H54 (cell line): Measurements from ENCODE around the gene BGN.

Experiments used
- DNase-seq: peaks from one replicate; pipeline ENCODE4 v3.0.0; 2011; ENCODE audit warnings: low spot score, mixed read lengths; ENCODE audit not compliant: insufficient read length
- FAIRE-seq: peaks from 3 replicates; lab custom pipeline; 2011; peaks lifted over from hg19 to GRCh38; lab: Jason Lieb, UNC
- POLR2A ChIP-seq: IDR thresholded peaks from 2 replicates; pipeline ENCODE4 v1.6.1; 2011; ENCODE audit warnings: low read depth, mild to moderate bottlenecking, low read length

BGN gene

DNA sequence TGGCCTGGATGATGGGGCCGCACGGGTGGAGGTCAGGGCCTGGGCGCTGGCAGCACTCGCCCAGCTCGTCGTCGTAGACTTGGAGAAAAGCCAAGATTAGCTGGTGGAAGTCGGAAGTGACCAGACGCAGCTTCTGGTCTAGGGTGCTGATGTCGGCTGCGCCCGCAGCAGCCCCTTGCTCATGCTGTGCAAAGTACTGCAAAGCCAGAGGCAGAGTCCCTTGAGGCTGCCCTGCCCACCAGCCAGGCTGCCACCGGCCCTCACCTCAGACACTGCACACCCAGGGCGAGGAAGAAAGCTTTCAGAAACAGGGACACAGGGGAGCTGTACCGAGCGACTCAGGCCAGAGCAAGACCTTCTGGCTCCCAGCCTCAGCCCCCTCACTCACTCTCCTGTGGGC, 39.2 kb upstream of the BGN start:
- TF ChIP-seq POLR2A = no peak
- no peak for DNase-seq
- no peak for FAIRE-seq

- DNase-seq (no peak), FAIRE-seq (no peak)
- no peak for TF ChIP-seq POLR2A
Observed at GRCh38 chrX:153456161-153456560, 38.6 kb upstream of the BGN start.

DNA sequence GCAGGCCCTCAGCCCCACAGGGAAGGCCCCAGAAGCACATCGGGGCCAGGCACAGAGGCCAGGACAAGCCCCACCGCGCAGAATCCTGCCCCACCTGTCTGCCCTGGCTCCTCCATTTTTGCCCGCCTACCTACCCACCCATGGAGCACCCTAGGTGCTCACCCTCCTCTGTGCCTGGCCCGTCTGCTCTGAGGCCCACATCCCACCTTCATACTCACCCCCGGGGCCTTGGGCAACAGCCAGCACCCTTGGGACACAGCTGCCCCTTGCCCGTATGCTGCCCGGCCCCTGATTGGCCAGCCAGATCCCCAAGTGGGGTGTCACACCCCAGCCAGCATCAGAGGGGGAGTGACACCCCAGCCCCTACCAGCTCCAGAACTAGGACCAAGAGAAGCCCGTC, 38.1 kb upstream of the BGN start:
- FAIRE-seq (no peak), DNase-seq (no peak)
- no peak for TF ChIP-seq POLR2A

GRCh38 chrX:153457136-153457825, 37.5 kb upstream of the BGN start:
- FAIRE-seq (no peak), DNase-seq (no peak)
- no peak for TF ChIP-seq POLR2A

DNA sequence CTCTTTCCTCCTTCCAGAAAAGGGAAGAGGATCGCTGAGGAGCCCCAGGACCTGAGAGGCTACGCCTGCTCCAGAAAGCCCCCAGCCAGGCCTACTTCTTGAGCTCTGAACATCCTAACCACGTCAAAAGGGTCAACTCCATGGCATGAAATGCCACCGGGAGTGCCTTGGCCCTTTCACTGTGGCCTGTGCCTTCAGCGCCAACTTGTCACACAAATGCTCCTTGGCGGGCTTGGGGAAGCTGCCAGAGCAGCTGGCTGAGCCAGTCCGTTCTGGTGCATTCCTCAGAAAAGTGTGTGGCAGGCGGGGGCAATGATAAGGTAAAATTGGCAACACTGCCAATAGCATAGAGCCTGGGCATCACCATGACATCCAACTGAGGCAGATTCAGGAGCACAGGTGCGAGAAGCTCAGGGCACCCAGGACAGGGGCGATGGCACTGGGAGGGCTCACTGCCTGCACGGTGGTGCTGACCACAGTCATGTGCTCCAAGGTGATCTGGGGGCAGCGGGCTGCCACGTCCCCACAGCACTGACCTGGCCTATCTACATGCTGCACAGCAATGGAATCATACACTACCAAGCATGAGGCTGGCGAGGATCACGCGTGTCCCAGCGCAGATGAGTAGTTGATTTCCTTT, 36.8 kb upstream of the BGN start:
- FAIRE-seq (no peak), DNase-seq (no peak)
- TF ChIP-seq POLR2A = no peak

GRCh38 chrX:153458476-153458875, 36.3 kb upstream of the BGN start:
- FAIRE-seq = no peak
- DNase-seq = no peak
- no peak for TF ChIP-seq POLR2A

DNA sequence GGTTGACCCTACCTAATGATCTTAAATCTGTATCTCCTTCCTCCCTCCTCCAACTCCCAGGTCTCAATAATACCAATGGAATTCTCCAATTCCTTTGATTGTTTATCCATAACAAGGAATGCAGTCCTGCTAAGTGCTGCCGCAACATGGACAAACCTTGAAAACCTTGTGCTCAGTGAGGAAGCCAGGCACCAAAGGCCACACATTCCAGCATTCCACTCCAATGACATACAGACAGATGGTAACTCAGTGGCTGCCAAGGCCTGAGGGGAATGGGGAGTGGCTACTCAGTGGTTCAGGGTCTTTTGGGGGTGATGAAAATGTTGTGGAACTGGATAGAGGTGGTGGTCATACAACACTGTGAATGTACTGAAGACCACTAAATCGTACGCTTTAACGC, 34.8 kb upstream of the BGN start:
- no peak for DNase-seq
- FAIRE-seq = peak; percentile 6
- TF ChIP-seq POLR2A = no peak

GRCh38 chrX:153460826-153461225, 34.0 kb upstream of the BGN start:
- DNase-seq (peak; percentile 48), FAIRE-seq (no peak)
- no peak for TF ChIP-seq POLR2A

DNA sequence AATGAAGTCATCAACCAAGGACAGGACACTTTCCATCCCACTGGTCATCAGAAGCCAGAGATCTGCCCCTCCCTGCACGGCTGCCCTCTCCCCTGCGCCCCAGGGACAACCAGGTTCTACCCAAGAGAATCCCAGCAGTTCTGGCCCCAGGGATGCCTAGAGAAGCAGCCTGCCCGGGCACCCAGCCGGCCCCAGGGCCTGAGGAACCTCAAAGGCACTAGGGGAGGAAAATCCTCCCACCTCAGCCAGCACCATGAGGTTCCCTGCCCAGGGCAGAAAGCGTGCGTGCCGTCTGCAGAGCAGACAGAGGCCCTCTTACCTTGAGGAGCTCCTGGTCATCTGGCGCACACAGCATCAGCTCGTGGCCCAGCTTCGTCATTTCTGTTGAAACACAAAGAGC, 32.5 kb upstream of the BGN start:
- no peak for DNase-seq
- FAIRE-seq = no peak
- TF ChIP-seq POLR2A = no peak

DNA sequence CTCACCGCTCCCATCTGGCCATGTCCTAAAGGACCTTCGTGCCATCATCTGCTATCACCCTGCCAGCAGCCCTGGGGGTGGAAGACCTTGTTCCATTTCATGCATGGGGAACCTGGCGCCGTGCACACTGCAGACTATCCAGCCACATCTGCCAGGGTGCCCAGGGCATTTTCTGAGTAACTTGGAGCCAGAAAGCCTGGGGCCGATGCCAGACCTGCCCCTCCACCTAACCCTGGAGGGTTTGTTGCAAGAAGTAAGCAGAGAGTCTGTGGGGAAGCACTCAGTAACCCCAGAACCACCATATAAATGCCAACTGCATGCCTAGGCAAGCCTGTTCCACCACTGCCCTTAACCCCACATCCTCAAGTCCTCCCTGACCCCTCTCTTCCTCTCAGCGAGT, 31.7 kb upstream of the BGN start:
- FAIRE-seq = no peak
- no peak for TF ChIP-seq POLR2A
- DNase-seq = no peak

DNA sequence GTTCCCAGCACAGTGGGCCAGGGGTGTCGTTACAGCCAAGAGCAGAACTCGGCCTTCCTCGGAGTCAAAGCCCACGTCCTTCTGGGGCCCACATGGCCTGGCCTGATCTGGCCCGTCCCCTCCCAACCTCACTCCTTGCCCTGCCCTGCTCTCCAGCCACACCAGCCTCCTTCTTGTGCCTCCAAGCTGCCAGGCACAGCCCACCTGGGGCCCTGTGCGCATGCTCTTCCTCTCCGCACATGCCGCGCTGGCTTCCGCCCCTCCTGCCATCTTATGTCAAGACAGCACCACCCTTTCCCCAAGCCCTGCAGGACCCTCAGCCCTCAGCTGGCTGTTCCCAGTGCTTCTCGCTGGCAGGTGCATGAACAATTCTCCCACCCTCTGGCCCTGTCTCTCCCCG, 31.2 kb upstream of the BGN start:
- no peak for TF ChIP-seq POLR2A
- FAIRE-seq = no peak
- DNase-seq = no peak

DNA sequence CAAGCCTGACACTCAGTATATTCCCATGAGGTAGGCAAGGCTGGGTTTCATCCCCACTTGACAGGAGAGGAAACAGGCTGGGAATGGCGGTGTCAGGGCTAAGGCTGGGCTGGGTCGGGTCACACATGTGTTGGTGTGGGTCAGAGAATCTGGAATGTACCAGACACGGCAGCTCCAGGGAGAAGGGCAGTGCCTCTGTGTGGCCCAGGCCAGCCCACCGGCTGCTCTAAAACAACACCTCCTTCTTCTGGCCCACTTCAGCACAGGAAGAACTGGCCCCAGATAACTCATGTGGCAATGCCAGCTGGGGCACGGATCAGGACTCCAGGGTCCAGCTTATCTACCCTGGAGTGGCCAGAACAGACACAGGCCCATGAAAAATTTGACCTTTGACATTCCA, 30.7 kb upstream of the BGN start:
- no peak for TF ChIP-seq POLR2A
- DNase-seq (no peak), FAIRE-seq (no peak)

- DNase-seq = no peak
- no peak for FAIRE-seq
Observed at GRCh38 chrX:153465691-153466380, 28.9 kb upstream of the BGN start.

GRCh38 chrX:153468008-153468580, 26.7 kb upstream of the BGN start:
- TF ChIP-seq POLR2A = no peak
- no peak for FAIRE-seq

More at GRCh38 chrX:153465691-153466380, 28.9 kb upstream of the BGN start:
- no peak for TF ChIP-seq POLR2A

GRCh38 chrX:153469811-153470410, 24.9 kb upstream of the BGN start:
- FAIRE-seq (no peak), DNase-seq (peak; percentile 62)

More at GRCh38 chrX:153468008-153468580, 26.7 kb upstream of the BGN start:
- DNase-seq = no peak

More at GRCh38 chrX:153469811-153470410, 24.9 kb upstream of the BGN start:
- TF ChIP-seq POLR2A = no peak
